ENCODE measurements around the gene CAMKK2.
"Not testable (repeated sequence)": the region's sequence is repeated elsewhere in the genome, so short reads cannot be mapped to it uniquely, and the experiment has no call there.

The CAMKK2 gene

GRCh38 chr12:121297435-121297991, 1.0 kb upstream of the CAMKK2 start:
- peak; percentile 68 for DNase-seq

- DNase-seq: peak; percentile 8
These were observed 527 bp downstream of the CAMKK2 start for GRCh38 chr12:121295746-121296617.

DNA sequence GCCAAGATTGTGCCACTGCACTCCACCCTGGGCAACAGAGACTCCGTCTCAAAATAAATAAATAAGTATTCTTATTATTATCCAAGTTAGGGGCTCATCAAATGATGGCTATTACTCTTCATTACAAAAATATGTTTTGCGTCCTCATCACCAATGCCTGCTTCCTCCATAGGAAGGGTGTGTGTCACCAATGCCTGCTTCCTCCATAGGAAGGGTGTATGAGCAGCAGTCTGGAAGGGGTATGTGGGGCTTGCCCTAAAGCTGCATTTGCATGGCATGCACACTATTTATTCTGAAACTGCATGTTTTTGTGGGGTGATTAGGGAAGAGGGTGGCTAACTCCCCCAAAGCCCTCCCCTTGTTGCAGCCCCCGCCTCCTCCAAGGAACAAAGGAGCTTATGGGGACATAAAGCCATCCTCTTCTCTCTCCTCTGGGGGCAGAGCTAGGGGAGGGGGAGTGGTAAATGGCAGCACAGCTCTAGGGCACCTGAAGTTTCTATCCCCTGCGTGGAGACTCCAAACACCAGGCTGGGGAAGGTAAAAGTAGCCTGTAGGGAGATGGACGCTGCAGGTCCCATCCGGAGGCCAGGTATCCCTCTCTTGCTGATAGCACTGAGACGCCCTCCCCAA, 1.3 kb downstream of the CAMKK2 start:
- no peak for DNase-seq

- no peak for DNase-seq
These were observed 2.2 kb downstream of the CAMKK2 start for GRCh38 chr12:121294151-121294889.

DNA sequence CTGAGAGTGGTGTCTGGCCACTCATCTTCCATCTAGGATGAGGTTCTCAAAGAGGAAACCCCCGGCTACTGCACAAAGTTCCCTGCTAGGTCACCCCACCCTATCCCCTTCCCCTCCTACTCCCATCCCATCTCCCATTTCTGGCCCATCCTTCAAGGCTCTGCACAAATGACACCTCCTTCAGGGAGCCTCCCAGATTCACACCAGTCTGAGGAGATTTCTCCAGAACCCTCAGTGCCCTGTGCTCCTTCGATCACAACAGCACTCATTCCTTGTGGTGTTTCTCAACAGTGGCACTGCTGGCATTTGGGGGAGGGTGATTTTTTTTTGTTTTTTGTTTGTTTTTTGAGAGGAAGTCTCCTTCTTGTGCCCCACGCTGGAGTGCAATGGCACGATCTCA, 2.9 kb downstream of the CAMKK2 start:
- DNase-seq: no peak

GRCh38 chr12:121290410-121290809, 6.1 kb downstream of the CAMKK2 start:
- DNase-seq: no peak

- no peak for DNase-seq
These were observed 6.5 kb downstream of the CAMKK2 start for GRCh38 chr12:121289962-121290361.

- no peak for DNase-seq
These were observed 7.5 kb downstream of the CAMKK2 start for GRCh38 chr12:121288986-121289385.

- no peak for DNase-seq
These were observed 8.2 kb downstream of the CAMKK2 start for GRCh38 chr12:121288158-121288845.

- no peak for DNase-seq
These were observed 9.1 kb downstream of the CAMKK2 start for GRCh38 chr12:121287267-121287954.

DNA sequence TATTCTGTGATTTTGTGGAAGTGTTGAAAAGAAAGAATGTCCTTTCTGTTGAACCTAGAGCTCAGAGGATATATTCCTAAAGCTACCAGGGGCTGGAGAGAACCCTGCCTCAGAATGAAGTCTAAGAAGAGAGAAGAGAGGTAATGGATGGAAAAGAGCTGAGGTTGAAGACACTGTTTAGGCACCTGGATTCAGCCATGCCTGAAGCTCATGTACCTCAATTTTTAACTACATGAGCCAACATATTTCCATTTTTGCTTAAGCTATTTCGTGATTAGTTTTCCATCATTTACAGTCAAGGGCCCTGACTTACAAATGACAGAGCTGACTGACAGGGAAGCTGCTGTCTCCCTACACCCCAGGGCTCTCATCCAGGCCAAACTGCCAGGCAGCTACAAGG, 10.7 kb downstream of the CAMKK2 start:
- DNase-seq: no peak

DNA sequence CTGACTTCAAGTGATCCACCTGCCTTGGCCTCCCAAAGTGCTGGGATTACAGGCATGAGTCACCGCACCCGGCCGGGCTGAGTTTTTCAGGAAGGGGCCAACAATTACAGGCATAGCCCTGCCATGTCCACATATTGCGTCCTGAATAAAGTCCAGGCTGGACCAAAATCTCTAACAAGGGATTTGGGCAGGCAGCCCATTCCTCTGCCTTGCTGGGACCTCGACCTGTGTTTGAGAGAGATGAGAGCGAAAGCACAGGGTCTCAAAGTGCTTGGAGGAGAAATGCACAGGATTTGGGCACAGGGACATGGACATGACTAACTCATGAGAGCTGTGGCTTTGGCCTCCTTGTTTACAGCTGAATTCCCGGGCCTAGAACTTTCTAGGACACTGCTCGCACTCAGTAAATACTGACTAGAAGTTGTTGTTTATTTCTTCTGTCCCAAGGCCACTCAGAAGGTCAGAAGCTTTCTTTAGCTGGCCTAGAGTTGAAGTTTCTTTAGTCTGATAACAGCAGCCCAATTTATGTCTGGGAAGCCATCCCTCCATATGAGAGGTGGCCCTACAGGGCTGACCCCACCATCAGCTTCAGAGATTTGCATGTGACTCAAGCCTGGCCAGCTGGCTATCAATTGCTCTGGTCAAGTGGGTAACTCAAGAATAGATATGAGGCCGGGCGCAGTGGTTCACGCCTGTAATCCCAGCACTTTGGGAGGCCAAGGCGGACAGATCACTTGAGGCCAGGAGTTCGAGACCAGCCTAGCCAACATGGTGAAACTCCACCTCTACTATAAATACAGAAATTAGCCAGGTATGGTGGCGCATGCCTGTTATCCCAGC, 11.7 kb downstream of the CAMKK2 start:
- no peak for DNase-seq

GRCh38 chr12:121283841-121284240, 12.7 kb downstream of the CAMKK2 start:
- DNase-seq: no peak

DNA sequence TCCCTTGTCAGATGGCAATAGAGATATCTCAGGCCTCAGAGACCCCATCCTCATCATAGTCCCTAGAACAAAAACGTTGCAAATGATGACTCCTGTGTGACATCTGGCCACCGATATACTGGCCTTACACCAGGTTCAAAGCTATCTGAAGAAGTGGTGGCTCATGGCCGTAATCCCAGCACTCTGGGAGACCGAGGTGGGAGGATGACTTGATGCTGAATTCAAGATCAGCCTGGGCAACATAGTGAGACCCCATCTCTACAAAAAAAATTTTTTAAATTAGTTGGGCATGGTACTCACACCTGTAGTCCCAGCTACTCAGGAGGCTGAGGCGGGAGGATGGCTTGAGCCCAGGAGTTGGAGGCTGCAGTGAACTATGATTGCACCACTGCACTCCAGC, 13.1 kb downstream of the CAMKK2 start:
- no peak for DNase-seq

GRCh38 chr12:121282910-121283309, 13.6 kb downstream of the CAMKK2 start:
- DNase-seq: not testable (repeated sequence)

DNA sequence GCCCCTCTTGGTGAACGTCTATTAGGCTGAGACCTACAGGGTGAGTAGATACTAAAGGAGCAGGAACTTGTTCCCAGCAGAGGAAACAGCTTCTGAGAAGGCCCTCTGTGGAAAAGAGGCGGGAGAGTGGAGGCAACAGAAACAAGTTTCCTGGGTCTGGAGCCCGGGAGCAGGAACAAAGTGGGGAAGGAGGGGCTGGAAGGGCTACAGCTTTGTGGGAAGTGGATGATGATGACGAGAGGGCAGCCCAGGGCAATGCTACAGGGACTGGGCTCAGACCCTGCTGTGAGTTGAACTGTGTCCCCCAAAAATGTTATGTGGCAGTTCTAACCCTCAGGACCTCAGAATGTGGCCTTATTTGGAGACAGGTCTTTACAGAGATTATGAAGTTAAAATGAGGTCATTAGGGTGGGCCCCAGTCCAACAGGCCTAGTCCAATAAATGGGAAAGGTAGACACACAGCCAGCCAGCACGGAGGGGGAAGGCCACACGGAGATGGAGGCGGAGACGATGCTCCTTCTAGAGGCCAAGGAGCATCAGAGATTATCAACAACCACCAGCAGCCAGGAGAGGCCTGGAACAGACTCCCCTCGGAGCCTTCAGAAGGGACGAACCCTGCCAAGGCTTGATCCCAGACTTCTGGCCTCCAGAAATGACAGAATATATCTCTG, 14.3 kb downstream of the CAMKK2 start:
- DNase-seq: no peak

DNA sequence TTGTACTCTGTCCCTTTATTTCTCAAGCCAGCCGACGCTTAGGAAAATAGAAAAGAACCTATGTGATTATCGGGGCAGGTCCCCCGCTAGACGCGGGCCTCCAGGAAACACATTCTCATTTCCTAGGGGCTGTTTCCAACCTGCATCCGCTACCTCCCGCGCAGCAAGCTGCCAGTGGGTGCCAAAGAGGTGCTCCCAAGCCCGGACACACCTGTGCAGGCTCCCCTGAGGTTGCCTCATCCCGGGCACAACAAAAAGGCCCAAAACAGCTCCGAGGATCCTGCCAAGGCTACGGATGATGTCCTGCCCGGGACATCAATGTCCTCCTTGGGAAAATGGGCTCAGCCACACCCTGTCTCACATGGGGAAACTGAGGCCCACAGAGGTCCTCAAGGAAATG, 15.4 kb downstream of the CAMKK2 start:
- DNase-seq: not testable (repeated sequence)

GRCh38 chr12:121280531-121280930, 16.0 kb downstream of the CAMKK2 start:
- not testable (repeated sequence) for DNase-seq

- DNase-seq: no peak
These were observed 17.0 kb downstream of the CAMKK2 start for GRCh38 chr12:121279507-121279915.

- no peak for DNase-seq
These were observed 17.5 kb downstream of the CAMKK2 start for GRCh38 chr12:121279071-121279375.

Data from NCI-H1105 treated with DMSO at 0.1 percent for 48 hours (cell line).